GM23338 (cell line): Measurements from ENCODE around the gene RBM33. TPM values are rescaled to one million over a fixed set of nuclear protein-coding genes. Genes with fewer than 3 reads are reported as not detected.

Experiments used
- ATAC-seq: fragments of 200-7000 bp; cut with Tn5 transposase; 3 replicates; pipeline ENCODE4 v1.9.1; 2020
- DNase-seq: peaks from one replicate; pipeline ENCODE4 v3.0.0-alpha.2; 2015; ENCODE audit warnings: low spot score
- H2AFZ ChIP-seq: fragments of 200-600 bp; sonication (generic); 2 replicates; pipeline ENCODE4 v1.8.0; 2016; ENCODE audit warnings: antibody characterized with exemption, mild to moderate bottlenecking, moderate library complexity
- H3F3A ChIP-seq: fragments of 200-600 bp; sonication (generic); replicated peaks from 2 replicates; pipeline ENCODE4 v1.8.0; 2017; ENCODE audit warnings: antibody characterized with exemption, mixed run types, low read depth
- H3K27ac ChIP-seq: fragments of 200-600 bp; sonication (generic); 2 replicates; pipeline ENCODE4 v1.6.1; 2016; ENCODE audit warnings: low read depth
- H3K27me3 ChIP-seq: fragments of 200-600 bp; sonication (generic); 2 replicates; pipeline ENCODE4 v1.8.0; 2016; ENCODE audit warnings: mild to moderate bottlenecking, mixed run types, moderate library complexity; ENCODE audit not compliant: insufficient read depth
- H3K36me3 ChIP-seq: fragments of 200-600 bp; sonication (generic); 2 replicates; pipeline ENCODE4 v1.8.0; 2016; ENCODE audit warnings: mild to moderate bottlenecking; ENCODE audit not compliant: insufficient read depth
- H3K4me1 ChIP-seq: fragments of 200-600 bp; sonication (generic); 2 replicates; pipeline ENCODE4 v1.8.0; 2016; ENCODE audit warnings: mild to moderate bottlenecking, moderate library complexity; ENCODE audit not compliant: insufficient read depth
- H3K4me2 ChIP-seq: fragments of 200-600 bp; sonication (generic); 2 replicates; pipeline ENCODE4 v1.7.1; 2017; ENCODE audit warnings: mixed run types
- H3K4me3 ChIP-seq: fragments of 200-600 bp; sonication (generic); 2 replicates; pipeline ENCODE4 v1.6.1; 2016; ENCODE audit warnings: mixed run types
- H3K79me2 ChIP-seq: fragments of 200-600 bp; sonication (generic); replicated peaks from 2 replicates; pipeline ENCODE4 v1.8.0; 2017; ENCODE audit warnings: mild to moderate bottlenecking; ENCODE audit not compliant: insufficient read depth
- H3K9me2 ChIP-seq: fragments of 200-600 bp; sonication (generic); 2 replicates; pipeline ENCODE4 v1.8.0; 2017; ENCODE audit not compliant: insufficient read depth
- H4K20me1 ChIP-seq: fragments of 200-600 bp; sonication (generic); replicated peaks from 2 replicates; pipeline ENCODE4 v1.8.0; 2017; ENCODE audit warnings: mild to moderate bottlenecking; ENCODE audit not compliant: insufficient read depth
- H3K27ac Mint-ChIP-seq: 2 replicates; pipeline ENCODE4 v1.8.0; 2020; ENCODE audit warnings: inconsistent platforms, mild to moderate bottlenecking, moderate library complexity, mixed read lengths
- H3K27me3 Mint-ChIP-seq: 3 replicates; pipeline ENCODE4 v1.8.0; 2022; ENCODE audit warnings: low read depth, mild to moderate bottlenecking, moderate library complexity, mixed read lengths, inconsistent platforms; ENCODE audit not compliant: insufficient read depth, poor library complexity
- H3K36me3 Mint-ChIP-seq: 3 replicates; pipeline ENCODE4 v1.8.0; 2021; ENCODE audit warnings: low read depth, mild to moderate bottlenecking, inconsistent platforms, moderate library complexity, mixed read lengths
- H3K4me1 Mint-ChIP-seq: 3 replicates; pipeline ENCODE4 v1.8.0; 2020; ENCODE audit warnings: mild to moderate bottlenecking, inconsistent platforms, mixed read lengths
- H3K4me3 Mint-ChIP-seq: 3 replicates; pipeline ENCODE4 v1.8.0; 2021; ENCODE audit warnings: moderate library complexity, mild to moderate bottlenecking, inconsistent platforms, mixed read lengths
- H3K9me3 Mint-ChIP-seq: 3 replicates; pipeline ENCODE4 v1.8.0; 2020; ENCODE audit warnings: moderate library complexity, mild to moderate bottlenecking, inconsistent platforms, mixed read lengths
- CREB1 ChIP-seq: fragments of 250-450 bp; sonication (Bioruptor Pico); IDR thresholded peaks from 2 replicates; pipeline ENCODE4 v1.5.0; 2020; ENCODE audit warnings: low read depth, mild to moderate bottlenecking, moderate library complexity
- EZH2 ChIP-seq: fragments of 200-600 bp; sonication (generic); IDR thresholded peaks from one replicate; pipeline ENCODE4 v1.8.0; 2017; ENCODE audit warnings: antibody characterized with exemption, mild to moderate bottlenecking, low read depth; ENCODE audit not compliant: unreplicated experiment
- EZH2phosphoT487 ChIP-seq: fragments of 200-600 bp; sonication (generic); IDR thresholded peaks from one replicate; pipeline ENCODE4 v1.8.1; 2018; ENCODE audit warnings: antibody characterized with exemption; ENCODE audit not compliant: unreplicated experiment
- NANOG ChIP-seq: IDR thresholded peaks from 2 replicates; pipeline ENCODE4 v1.6.1; 2016; ENCODE audit warnings: antibody characterized with exemption, borderline replicate concordance
- POLR2AphosphoS5 ChIP-seq: IDR thresholded peaks from 2 replicates; pipeline ENCODE4 v1.6.1; 2016; ENCODE audit warnings: antibody characterized with exemption, low read depth
- STAT1 ChIP-seq: IDR thresholded peaks from one replicate; pipeline ENCODE4 v1.6.1; 2016; ENCODE audit warnings: antibody characterized with exemption; ENCODE audit not compliant: unreplicated experiment
- ZNF114 ChIP-seq: fragments of 250-450 bp; sonication (Bioruptor Pico); IDR thresholded peaks from 2 replicates; pipeline ENCODE4 v1.5.0; 2020; ENCODE audit warnings: mild to moderate bottlenecking, moderate library complexity
- ZNF331 ChIP-seq: fragments of 250-450 bp; sonication (Bioruptor Pico); IDR thresholded peaks from 2 replicates; pipeline ENCODE4 v1.5.0; 2020; ENCODE audit warnings: low read depth, mild to moderate bottlenecking, moderate library complexity
- polyA plus RNA-seq: library from polyadenylated mRNA; unstranded; fragments of >200 nt; fragmentation: Nextera tagmentation; extraction: Ambion mirVana; gene quantifications from 2 replicates; pipeline ENCODE4 v1.2.1, GENCODE V29; 2016
- total RNA-seq: library from RNA; depleted of rRNA; stranded (reverse); fragments of >200 nt; shearing (Covaris generic); gene quantifications from 2 replicates; pipeline ENCODE4 v1.2.3, GENCODE V29; 2014
- TF ChIP-seq, protein P1 (sequence below): IDR thresholded peaks from one replicate; pipeline ENCODE4 v1.6.1; 2018; ENCODE audit warnings: antibody characterized with exemption; ENCODE audit not compliant: unreplicated experiment
- TF ChIP-seq, protein P2 (sequence below), 2 experiments: fragments of 200-600 bp in 1 of 2; sonication (generic) in 1 of 2; conservative IDR thresholded peaks; 2 replicates each; pipeline versions ENCODE4 v1.5.1 to v1.6.1; 2016 to 2017; ENCODE audit warnings: antibody characterized with exemption in 2 of 2, low read depth in 2 of 2, mild to moderate bottlenecking in 2 of 2, moderate library complexity in 1 of 2
- TF ChIP-seq, protein P3 (sequence below): IDR thresholded peaks from 2 replicates; pipeline ENCODE4 v1.6.1; 2016; ENCODE audit warnings: antibody characterized with exemption

The RBM33 gene
- total and polyA plus RNA-seq, 2 experiments from 2014 or later, result 47.7 to 94.7 TPM

DNA sequence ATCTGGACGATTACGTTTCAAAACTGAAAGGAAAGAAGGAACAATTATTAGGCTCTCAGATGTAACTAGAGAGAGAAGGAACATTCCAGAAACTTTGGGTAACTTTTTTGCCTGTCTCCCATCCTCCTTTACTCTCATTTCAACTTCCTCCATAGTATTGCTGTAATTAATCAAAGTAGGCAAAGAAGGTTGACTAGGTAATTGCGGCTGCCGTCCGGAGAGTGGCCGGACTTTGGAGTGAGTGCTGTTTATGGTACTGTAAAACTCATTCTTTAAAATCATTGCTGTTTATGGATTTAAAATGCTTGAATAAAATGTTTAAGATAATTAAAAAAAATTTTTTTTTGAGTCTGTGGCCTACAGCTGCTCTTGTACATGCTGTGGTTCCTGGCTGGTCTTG is 56.4 kb downstream of the RBM33 start:
- no peak overlapping the region for H3K4me3 Mint-ChIP-seq
- H3K9me3 Mint-ChIP-seq, result no peaks in the 10 kb centered on the region
- Histone ChIP-seq H3K36me3 (peaks cover 21% of the 10 kb centered on the region), H3K4me2 (no peak overlapping the region), H3K79me2 (peaks cover 62% of the 10 kb centered on the region), H3F3A (no peaks in the 10 kb centered on the region), H2AFZ (no peak overlapping the region), H3K4me1 (no peaks in the 10 kb centered on the region), H4K20me1 (peaks cover 26% of the 10 kb centered on the region), H3K9me2 (no peaks in the 10 kb centered on the region), H3K27me3 (no peaks in the 10 kb centered on the region), H3K4me3 (no peak overlapping the region), H3K27ac (no peak overlapping the region)
- DNase-seq (no peak), ATAC-seq (no peak)
- H3K36me3 Mint-ChIP-seq, result peaks cover 36% of the 10 kb centered on the region
- H3K27me3 Mint-ChIP-seq, result peaks cover 3% of the 10 kb centered on the region
- H3K27ac Mint-ChIP-seq, result peak overlapping the region; percentile 63; the same call in 1 of the 2 replicates
- peaks cover 15% of the 10 kb centered on the region for H3K4me1 Mint-ChIP-seq
- TF ChIP-seq POLR2AphosphoS5, result no peak
- TF ChIP-seq STAT1, result no peak
- no peak for TF ChIP-seq NANOG
- TF ChIP-seq, protein P1, sequence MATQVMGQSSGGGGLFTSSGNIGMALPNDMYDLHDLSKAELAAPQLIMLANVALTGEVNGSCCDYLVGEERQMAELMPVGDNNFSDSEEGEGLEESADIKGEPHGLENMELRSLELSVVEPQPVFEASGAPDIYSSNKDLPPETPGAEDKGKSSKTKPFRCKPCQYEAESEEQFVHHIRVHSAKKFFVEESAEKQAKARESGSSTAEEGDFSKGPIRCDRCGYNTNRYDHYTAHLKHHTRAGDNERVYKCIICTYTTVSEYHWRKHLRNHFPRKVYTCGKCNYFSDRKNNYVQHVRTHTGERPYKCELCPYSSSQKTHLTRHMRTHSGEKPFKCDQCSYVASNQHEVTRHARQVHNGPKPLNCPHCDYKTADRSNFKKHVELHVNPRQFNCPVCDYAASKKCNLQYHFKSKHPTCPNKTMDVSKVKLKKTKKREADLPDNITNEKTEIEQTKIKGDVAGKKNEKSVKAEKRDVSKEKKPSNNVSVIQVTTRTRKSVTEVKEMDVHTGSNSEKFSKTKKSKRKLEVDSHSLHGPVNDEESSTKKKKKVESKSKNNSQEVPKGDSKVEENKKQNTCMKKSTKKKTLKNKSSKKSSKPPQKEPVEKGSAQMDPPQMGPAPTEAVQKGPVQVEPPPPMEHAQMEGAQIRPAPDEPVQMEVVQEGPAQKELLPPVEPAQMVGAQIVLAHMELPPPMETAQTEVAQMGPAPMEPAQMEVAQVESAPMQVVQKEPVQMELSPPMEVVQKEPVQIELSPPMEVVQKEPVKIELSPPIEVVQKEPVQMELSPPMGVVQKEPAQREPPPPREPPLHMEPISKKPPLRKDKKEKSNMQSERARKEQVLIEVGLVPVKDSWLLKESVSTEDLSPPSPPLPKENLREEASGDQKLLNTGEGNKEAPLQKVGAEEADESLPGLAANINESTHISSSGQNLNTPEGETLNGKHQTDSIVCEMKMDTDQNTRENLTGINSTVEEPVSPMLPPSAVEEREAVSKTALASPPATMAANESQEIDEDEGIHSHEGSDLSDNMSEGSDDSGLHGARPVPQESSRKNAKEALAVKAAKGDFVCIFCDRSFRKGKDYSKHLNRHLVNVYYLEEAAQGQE, result no peak
- TF ChIP-seq EZH2phosphoT487, result no peak

DNA sequence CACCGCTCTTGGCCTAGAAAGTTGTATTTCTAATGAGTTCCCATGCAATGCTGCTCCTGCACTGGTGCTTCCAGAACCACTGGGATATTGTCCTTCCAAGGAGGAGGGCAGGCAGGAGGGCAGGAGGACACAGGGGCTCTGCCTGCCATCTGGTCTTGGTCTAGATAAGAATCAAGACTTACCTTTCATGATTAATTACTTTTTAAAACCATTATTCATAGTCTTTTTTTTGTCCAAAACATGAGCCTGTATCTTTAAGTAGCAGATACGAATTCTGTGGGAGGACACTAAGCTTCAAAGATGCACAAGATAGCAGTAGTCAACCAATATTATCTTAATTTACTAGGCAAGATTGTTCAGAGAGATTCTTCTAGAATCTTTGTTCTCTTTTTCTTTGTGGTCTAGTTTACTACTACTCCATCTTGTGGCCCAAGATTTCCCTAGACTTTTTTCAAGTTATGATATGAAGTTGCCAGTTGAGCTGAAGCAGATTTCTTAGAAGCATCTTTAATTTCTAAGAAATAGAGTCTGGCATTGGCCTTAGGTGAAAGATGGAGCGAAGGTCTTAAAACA is 57.6 kb downstream of the RBM33 start:
- Histone ChIP-seq H4K20me1 (peaks cover 15% of the 10 kb centered on the region), H3K4me1 (no peaks in the 10 kb centered on the region)
- H3K9me3 Mint-ChIP-seq, result no peaks in the 10 kb centered on the region

More for the DNA sequence above, 57.6 kb downstream of the RBM33 start:
- peaks cover 50% of the 10 kb centered on the region for H3K79me2 ChIP-seq
- 0 out of 2 replicates have a peak overlapping the region, but pooled peaks have one; percentile 15 for H3K27ac Mint-ChIP-seq
- no peak overlapping the region for H3K4me2 ChIP-seq
- H3K27me3 ChIP-seq, result no peaks in the 10 kb centered on the region
- H3K4me3 ChIP-seq, result no peak overlapping the region
- H3K4me1 Mint-ChIP-seq, result peaks cover 11% of the 10 kb centered on the region
- no peak overlapping the region for H3K4me3 Mint-ChIP-seq
- no peaks in the 10 kb centered on the region for H3F3A ChIP-seq
- ATAC-seq, result no peak
- H2AFZ ChIP-seq, result no peak overlapping the region
- DNase-seq, result no peak
- peaks cover 6% of the 10 kb centered on the region for H3K27me3 Mint-ChIP-seq
- H3K9me2 ChIP-seq, result no peaks in the 10 kb centered on the region
- peaks cover 26% of the 10 kb centered on the region for H3K36me3 ChIP-seq
- TF ChIP-seq STAT1, result no peak
- TF ChIP-seq, protein P1, result no peak
- TF ChIP-seq ZNF331 (CRISPR knock-in tag), result no peak
- TF ChIP-seq EZH2phosphoT487, result no peak
- TF ChIP-seq, protein P2, sequence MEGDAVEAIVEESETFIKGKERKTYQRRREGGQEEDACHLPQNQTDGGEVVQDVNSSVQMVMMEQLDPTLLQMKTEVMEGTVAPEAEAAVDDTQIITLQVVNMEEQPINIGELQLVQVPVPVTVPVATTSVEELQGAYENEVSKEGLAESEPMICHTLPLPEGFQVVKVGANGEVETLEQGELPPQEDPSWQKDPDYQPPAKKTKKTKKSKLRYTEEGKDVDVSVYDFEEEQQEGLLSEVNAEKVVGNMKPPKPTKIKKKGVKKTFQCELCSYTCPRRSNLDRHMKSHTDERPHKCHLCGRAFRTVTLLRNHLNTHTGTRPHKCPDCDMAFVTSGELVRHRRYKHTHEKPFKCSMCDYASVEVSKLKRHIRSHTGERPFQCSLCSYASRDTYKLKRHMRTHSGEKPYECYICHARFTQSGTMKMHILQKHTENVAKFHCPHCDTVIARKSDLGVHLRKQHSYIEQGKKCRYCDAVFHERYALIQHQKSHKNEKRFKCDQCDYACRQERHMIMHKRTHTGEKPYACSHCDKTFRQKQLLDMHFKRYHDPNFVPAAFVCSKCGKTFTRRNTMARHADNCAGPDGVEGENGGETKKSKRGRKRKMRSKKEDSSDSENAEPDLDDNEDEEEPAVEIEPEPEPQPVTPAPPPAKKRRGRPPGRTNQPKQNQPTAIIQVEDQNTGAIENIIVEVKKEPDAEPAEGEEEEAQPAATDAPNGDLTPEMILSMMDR (conservative IDR thresholded peaks at IDR 0.05; ENCODE audit: low read depth in 2 of 2), result no peak
- no peak for TF ChIP-seq ZNF114 (CRISPR knock-in tag)
- TF ChIP-seq EZH2, result no peak
- no peak for TF ChIP-seq CREB1 (CRISPR knock-in tag)
- TF ChIP-seq, protein P3, sequence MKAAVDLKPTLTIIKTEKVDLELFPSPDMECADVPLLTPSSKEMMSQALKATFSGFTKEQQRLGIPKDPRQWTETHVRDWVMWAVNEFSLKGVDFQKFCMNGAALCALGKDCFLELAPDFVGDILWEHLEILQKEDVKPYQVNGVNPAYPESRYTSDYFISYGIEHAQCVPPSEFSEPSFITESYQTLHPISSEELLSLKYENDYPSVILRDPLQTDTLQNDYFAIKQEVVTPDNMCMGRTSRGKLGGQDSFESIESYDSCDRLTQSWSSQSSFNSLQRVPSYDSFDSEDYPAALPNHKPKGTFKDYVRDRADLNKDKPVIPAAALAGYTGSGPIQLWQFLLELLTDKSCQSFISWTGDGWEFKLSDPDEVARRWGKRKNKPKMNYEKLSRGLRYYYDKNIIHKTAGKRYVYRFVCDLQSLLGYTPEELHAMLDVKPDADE, result no peak
- TF ChIP-seq NANOG, result no peak
- no peak overlapping the region for H3K27ac ChIP-seq
- peaks cover 45% of the 10 kb centered on the region for H3K36me3 Mint-ChIP-seq
